ENCODE results near the gene LGALS13.

Gene LGALS13

GRCh38 chr19:39563408-39563807, 38.9 kb upstream of the LGALS13 start:
- H3K4me1 ChIP-seq (ENCODE audit: insufficient read depth, low read length), result no peaks in the 10 kb centered on the region
- H3K27me3 ChIP-seq (ENCODE audit: insufficient read depth, low read length, poor library complexity), result no peaks in the 10 kb centered on the region
- H3K27ac ChIP-seq (ENCODE audit: low read length), result no peak overlapping the region
- ATAC-seq (ENCODE audit: insufficient read depth, low read depth), result no peak
- H3K36me3 ChIP-seq (ENCODE audit: insufficient read depth, low read length), result no peaks in the 10 kb centered on the region
- no peaks in the 10 kb centered on the region for H3K79me2 ChIP-seq (ENCODE audit: insufficient read depth, low read length)
- H3K4me3 ChIP-seq (ENCODE audit: low read depth in 1 of 2, low read length in 2 of 2), result no peak overlapping the region
- TF ChIP-seq CTCF (IDR thresholded peaks at IDR 0.05; ENCODE audit: borderline replicate concordance, extremely low read depth, low read length, poor library complexity, severe bottlenecking), result no peak
- TF ChIP-seq EZH2 (IDR thresholded peaks at IDR 0.05; ENCODE audit: borderline replicate concordance, low read depth, low read length, severe bottlenecking), result no peak
- H3K9ac ChIP-seq (ENCODE audit: low read depth, low read length), result no peak overlapping the region
- H4K20me1 ChIP-seq (ENCODE audit: insufficient read depth, low read length), result no peaks in the 10 kb centered on the region
- no peak overlapping the region for H3K4me2 ChIP-seq (ENCODE audit: insufficient read depth, low read length)
- no peaks in the 10 kb centered on the region for H3K9me3 ChIP-seq (ENCODE audit: insufficient read depth, low read length, severe bottlenecking)
- DNase-seq, result no peak
- H2AFZ ChIP-seq (ENCODE audit: low read depth, low read length), result no peak overlapping the region

- Histone ChIP-seq H4K20me1 (ENCODE audit: insufficient read depth, low read length) (no peaks in the 10 kb centered on the region), H3K9ac (ENCODE audit: low read depth, low read length) (no peak overlapping the region), H3K4me1 (ENCODE audit: insufficient read depth, low read length) (no peaks in the 10 kb centered on the region), H3K4me2 (ENCODE audit: insufficient read depth, low read length) (no peak overlapping the region), H3K36me3 (ENCODE audit: insufficient read depth, low read length) (no peaks in the 10 kb centered on the region), H3K27me3 (ENCODE audit: insufficient read depth, low read length, poor library complexity) (no peaks in the 10 kb centered on the region), H2AFZ (ENCODE audit: low read depth, low read length) (no peak overlapping the region), H3K27ac (ENCODE audit: low read length) (no peak overlapping the region), H3K9me3 (ENCODE audit: insufficient read depth, low read length, severe bottlenecking) (no peaks in the 10 kb centered on the region), H3K79me2 (ENCODE audit: insufficient read depth, low read length) (no peaks in the 10 kb centered on the region), H3K4me3 (ENCODE audit: low read depth in 1 of 2, low read length in 2 of 2) (no peak overlapping the region)
- no peak for ATAC-seq (ENCODE audit: insufficient read depth, low read depth)
- no peak for TF ChIP-seq CTCF (IDR thresholded peaks at IDR 0.05; ENCODE audit: borderline replicate concordance, extremely low read depth, low read length, poor library complexity, severe bottlenecking)
- no peak for TF ChIP-seq EZH2 (IDR thresholded peaks at IDR 0.05; ENCODE audit: borderline replicate concordance, low read depth, low read length, severe bottlenecking)
- DNase-seq, result no peak
Measured at GRCh38 chr19:39566064-39566463, 36.3 kb upstream of the LGALS13 start.

GRCh38 chr19:39568604-39569003, 33.7 kb upstream of the LGALS13 start:
- no peak for ATAC-seq (ENCODE audit: insufficient read depth, low read depth)
- DNase-seq, result no peak
- H3K27ac ChIP-seq (ENCODE audit: low read length), result no peak overlapping the region

More at GRCh38 chr19:39568604-39569003, 33.7 kb upstream of the LGALS13 start:
- H3K36me3 ChIP-seq (ENCODE audit: insufficient read depth, low read length), result no peaks in the 10 kb centered on the region
- H3K9me3 ChIP-seq (ENCODE audit: insufficient read depth, low read length, severe bottlenecking), result no peaks in the 10 kb centered on the region
- H3K4me3 ChIP-seq (ENCODE audit: low read depth in 1 of 2, low read length in 2 of 2), result no peak overlapping the region
- no peak overlapping the region for H2AFZ ChIP-seq (ENCODE audit: low read depth, low read length)
- H3K79me2 ChIP-seq (ENCODE audit: insufficient read depth, low read length), result no peaks in the 10 kb centered on the region
- H3K9ac ChIP-seq (ENCODE audit: low read depth, low read length), result no peak overlapping the region
- no peaks in the 10 kb centered on the region for H3K27me3 ChIP-seq (ENCODE audit: insufficient read depth, low read length, poor library complexity)
- TF ChIP-seq EZH2 (IDR thresholded peaks at IDR 0.05; ENCODE audit: borderline replicate concordance, low read depth, low read length, severe bottlenecking), result no peak
- no peak for TF ChIP-seq CTCF (IDR thresholded peaks at IDR 0.05; ENCODE audit: borderline replicate concordance, extremely low read depth, low read length, poor library complexity, severe bottlenecking)
- H3K4me2 ChIP-seq (ENCODE audit: insufficient read depth, low read length), result no peak overlapping the region
- no peaks in the 10 kb centered on the region for H3K4me1 ChIP-seq (ENCODE audit: insufficient read depth, low read length)
- no peaks in the 10 kb centered on the region for H4K20me1 ChIP-seq (ENCODE audit: insufficient read depth, low read length)

Data from DND-41 (cell line).